WI38 (cell line): ENCODE results near the gene DRAM1.
"Not testable (repeated sequence)": the region's sequence is repeated elsewhere in the genome, so short reads cannot be mapped to it uniquely, and the experiment has no call there.

Experiments used
- H3K4me3 ChIP-seq: 2 replicates; pipeline ENCODE4 v1.5.1; 2011; ENCODE audit warnings: low read depth, mild to moderate bottlenecking, control low read depth, low read length
- CTCF ChIP-seq: IDR thresholded peaks from 2 replicates; pipeline ENCODE4 v1.5.1; 2012; ENCODE audit warnings: low read depth, mild to moderate bottlenecking, control low read depth, low read length

Gene DRAM1

DNA sequence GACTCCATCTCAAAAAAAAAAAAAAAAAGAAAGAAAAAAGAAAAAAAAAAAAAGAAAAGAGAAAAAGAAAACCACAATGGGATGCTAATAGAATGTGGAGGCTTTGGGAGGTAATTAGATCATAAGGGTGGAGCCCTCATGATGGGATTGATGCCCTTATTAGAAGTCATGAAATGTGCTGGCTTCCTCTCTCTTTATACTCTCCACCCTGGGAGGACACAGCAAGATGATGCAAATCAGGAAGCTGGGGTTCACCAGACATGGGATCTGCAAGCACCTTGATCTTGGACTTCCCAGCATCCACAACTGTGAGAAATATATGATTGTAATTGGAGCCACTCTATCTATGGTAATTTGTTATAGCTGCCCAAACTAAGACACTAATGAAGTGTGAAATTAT, 13.4 kb upstream of the DRAM1 start:
- TF ChIP-seq CTCF, result no peak
- H3K4me3 ChIP-seq, result no peak overlapping the region

- H3K4me3 ChIP-seq, result no peak overlapping the region
- no peak for TF ChIP-seq CTCF
These were observed 10.6 kb upstream of the DRAM1 start for GRCh38 chr12:101866615-101867373.

DNA sequence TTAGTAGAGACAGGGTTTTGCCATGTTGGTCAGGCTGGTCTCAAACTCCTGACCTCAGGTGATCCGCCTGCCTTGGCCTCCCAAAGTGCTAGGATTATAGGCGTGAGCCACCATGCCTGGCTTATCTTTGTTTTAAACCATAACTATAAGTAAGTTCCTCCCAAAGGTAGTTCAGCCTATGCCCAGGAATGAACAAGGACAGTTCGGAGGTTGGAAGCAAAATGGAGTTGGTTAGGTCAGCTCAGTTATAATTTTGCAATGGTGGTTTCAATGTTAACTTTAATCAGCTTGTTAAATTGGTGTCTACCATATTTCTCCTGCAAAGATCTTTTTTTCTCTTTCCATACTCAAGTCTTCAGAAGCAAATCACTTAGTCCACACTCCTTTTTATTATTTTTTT, 9.8 kb upstream of the DRAM1 start:
- H3K4me3 ChIP-seq, result not testable (repeated sequence)

DNA sequence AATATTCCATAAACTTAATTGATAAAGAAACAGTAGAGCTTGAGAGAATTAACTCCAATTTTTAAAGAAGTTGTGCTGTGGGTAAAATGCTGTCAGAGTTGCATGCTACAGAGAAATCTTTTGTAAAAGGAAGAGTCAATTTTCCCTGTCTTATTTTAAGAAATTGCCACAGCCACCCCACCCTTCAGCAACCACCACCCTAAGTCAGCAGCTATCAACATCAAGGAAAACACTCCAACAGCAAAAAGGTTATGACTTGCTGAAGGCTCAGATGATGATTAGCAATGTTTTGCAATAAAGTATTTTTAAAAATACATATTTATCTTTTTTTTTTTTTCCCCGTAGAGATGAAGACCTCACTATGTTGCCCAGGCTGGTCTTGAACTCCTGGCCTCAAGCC, 6.5 kb upstream of the DRAM1 start:
- TF ChIP-seq CTCF, result no peak
- H3K4me3 ChIP-seq, result no peak overlapping the region

- no peak overlapping the region for H3K4me3 ChIP-seq
- no peak for TF ChIP-seq CTCF
These were observed 2.2 kb upstream of the DRAM1 start for GRCh38 chr12:101875162-101875561.

DNA sequence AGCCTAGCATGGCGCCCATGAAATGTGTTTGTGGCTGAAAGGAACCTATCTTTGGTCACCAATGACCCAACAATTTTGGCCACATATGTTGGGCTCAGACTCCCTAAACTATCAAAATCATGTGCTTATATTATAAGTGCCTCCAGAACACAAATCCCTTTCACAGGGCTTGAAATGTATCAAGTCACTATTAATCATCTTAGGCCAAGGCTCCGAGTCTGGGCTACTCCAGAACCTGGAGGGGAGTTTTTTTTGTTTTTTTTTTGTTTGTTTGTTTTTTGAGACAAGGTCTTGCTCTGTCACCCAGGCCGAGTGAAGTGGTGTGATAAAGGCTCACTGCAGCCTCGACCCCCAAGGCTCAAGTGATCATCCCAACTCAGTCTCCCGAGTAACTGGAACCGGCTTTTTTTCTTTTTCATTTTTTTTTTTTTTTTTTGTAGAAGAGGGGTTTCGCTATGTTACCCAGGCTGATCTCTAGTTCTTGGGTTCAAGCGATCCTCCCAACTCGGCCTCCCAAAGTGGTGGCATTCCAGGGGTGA, 989 bp upstream of the DRAM1 start:
- peak overlapping the region; percentile 95 for H3K4me3 ChIP-seq
- TF ChIP-seq CTCF, result no peak

DNA sequence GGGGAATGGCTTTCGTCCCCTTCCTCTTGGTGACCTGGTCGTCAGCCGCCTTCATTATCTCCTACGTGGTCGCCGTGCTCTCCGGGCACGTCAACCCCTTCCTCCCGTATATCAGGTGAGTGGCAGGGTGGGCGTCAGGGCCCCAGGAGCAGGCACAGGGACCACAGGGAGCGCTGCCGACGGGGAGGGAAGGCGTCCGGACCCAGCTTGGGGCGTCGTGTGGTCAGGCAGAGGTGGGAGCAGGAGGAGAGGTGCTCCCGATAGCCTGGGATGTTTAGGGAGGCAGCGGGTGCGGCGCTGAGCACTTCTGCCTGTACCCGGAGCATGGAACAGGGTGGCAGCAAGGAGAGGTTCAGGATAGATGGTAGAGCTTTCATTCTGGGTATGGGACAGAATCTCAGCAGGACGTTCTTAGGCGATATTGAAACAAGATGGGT, 444 bp downstream of the DRAM1 start:
- no peak for TF ChIP-seq CTCF
- H3K4me3 ChIP-seq, result peak overlapping the region; percentile 95
